ENCODE measurements around the gene ZDHHC6.
"Not testable (repeated sequence)": the region's sequence is repeated elsewhere in the genome, so short reads cannot be mapped to it uniquely, and the experiment has no call there.

The ZDHHC6 gene

GRCh38 chr10:112464074-112464473 is 17.4 kb upstream of the ZDHHC6 start:
- H3K4me2 ChIP-seq (ENCODE audit: low read length); H3K4me3 ChIP-seq (ENCODE audit: low read depth, low read length); H2BK5ac ChIP-seq (ENCODE audit: low read depth, low read length, poor library complexity); H3K9me3 ChIP-seq (ENCODE audit: insufficient read depth, low read depth, low read length); H4K91ac ChIP-seq (ENCODE audit: low read depth, low read length); H3K9ac ChIP-seq (ENCODE audit: low read length); H3K27ac ChIP-seq (ENCODE audit: low read depth, low read length); H3K79me1 ChIP-seq (ENCODE audit: low read length); H2AK5ac ChIP-seq (ENCODE audit: low read length); H3K4ac ChIP-seq (ENCODE audit: low read depth, low read length); H3K23ac ChIP-seq (ENCODE audit: low read length); H4K8ac ChIP-seq (ENCODE audit: low read depth, low read length); H4K12ac ChIP-seq (ENCODE audit: low read depth, low read length); H2BK120ac ChIP-seq (ENCODE audit: insufficient read depth, low read length, poor library complexity); H3K36me3 ChIP-seq (ENCODE audit: control insufficient read depth in 1 of 2, insufficient read depth in 2 of 2, low read length in 2 of 2); H3K18ac ChIP-seq (ENCODE audit: low read length); H3K27me3 ChIP-seq (ENCODE audit: insufficient read depth, low read length); H2AFZ ChIP-seq (ENCODE audit: insufficient read depth, low read length, poor library complexity); H3K14ac ChIP-seq (ENCODE audit: low read length); H3K79me2 ChIP-seq (ENCODE audit: control insufficient read depth, insufficient read depth, low read length, poor library complexity); DNase-seq; H3K4me1 ChIP-seq (ENCODE audit: control insufficient read depth in 1 of 2, insufficient read depth in 2 of 2, low read length in 2 of 2); H2BK12ac ChIP-seq (ENCODE audit: low read length): not testable (repeated sequence)
- no CpG with 5 or more reads among the region's 5 CpGs for WGBS (ENCODE audit: extremely low coverage, insufficient coverage, insufficient read length)

DNA sequence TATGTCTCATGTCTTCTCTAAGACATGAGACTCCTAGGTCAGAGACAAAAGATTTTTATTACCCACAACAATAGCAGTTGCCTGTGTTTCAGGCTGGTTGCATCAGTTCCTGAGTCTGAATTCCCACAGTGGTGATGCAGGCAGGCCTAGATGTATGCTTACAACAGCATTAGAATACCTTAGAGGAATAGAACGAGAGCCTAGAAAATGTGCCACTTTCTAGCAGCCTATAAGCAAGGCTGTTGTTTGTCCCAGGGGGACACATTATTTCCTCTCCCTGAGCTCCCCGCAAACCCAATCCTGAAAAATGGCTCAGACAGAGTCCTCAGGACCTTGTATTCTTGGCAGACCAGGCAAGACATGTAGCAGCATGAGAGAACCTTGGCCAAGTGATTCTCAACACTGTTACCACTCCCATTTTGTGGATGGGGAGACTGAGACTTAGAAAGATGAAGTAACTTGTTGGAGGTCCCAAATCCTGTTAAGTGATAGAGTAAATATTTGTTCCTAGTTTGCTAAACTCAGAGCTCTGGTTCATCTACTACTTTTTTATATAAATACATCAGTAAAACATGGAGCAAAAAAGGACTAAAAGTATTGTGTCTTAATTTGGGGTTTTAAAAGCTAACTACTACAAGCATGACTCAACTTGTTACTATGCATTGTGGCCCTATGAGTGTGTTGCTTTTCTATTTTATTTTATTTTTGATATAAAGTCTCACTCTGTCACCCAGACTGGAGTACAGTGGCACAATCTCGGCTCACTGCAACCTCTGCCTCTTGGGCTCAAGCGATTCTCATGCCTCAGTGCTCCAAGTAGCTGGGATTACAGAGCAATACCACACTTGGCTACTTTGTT is 14.5 kb upstream of the ZDHHC6 start:
- Histone ChIP-seq H3K4ac (ENCODE audit: low read depth, low read length) (no peak overlapping the region), H2BK120ac (ENCODE audit: insufficient read depth, low read length, poor library complexity) (no peak overlapping the region), H3K9ac (ENCODE audit: low read length) (no peak overlapping the region), H3K9me3 (ENCODE audit: insufficient read depth, low read depth, low read length) (no peaks in the 10 kb centered on the region), H3K36me3 (ENCODE audit: control insufficient read depth in 1 of 2, insufficient read depth in 2 of 2, low read length in 2 of 2) (peaks cover 2 to 4% of the 10 kb centered on the region in 2 experiments), H3K23ac (ENCODE audit: low read length) (no peak overlapping the region), H3K79me2 (ENCODE audit: control insufficient read depth, insufficient read depth, low read length, poor library complexity) (no peaks in the 10 kb centered on the region), H3K14ac (ENCODE audit: low read length) (no peak overlapping the region), H2BK12ac (ENCODE audit: low read length) (peak overlapping the region; percentile 49), H3K27ac (ENCODE audit: low read depth, low read length) (no peak overlapping the region), H3K27me3 (ENCODE audit: insufficient read depth, low read length) (no peaks in the 10 kb centered on the region), H3K4me1 (ENCODE audit: control insufficient read depth in 1 of 2, insufficient read depth in 2 of 2, low read length in 2 of 2) (no peaks in the 10 kb centered on the region), H2AFZ (ENCODE audit: insufficient read depth, low read length, poor library complexity) (no peak overlapping the region), H4K12ac (ENCODE audit: low read depth, low read length) (no peak overlapping the region), H3K18ac (ENCODE audit: low read length) (peak overlapping the region; percentile 22), H3K79me1 (ENCODE audit: low read length) (no peaks in the 10 kb centered on the region), H2BK5ac (ENCODE audit: low read depth, low read length, poor library complexity) (no peak overlapping the region), H4K91ac (ENCODE audit: low read depth, low read length) (peak overlapping the region; percentile 47), H3K4me2 (ENCODE audit: low read length) (no peak overlapping the region), H2AK5ac (ENCODE audit: low read length) (no peak overlapping the region), H4K8ac (ENCODE audit: low read depth, low read length) (no peak overlapping the region), H3K4me3 (ENCODE audit: low read depth, low read length) (no peak overlapping the region)
- DNase-seq, result no peak
- WGBS (ENCODE audit: extremely low coverage, insufficient coverage, insufficient read length), result no CpG with 5 or more reads among the region's 4 CpGs

GRCh38 chr10:112460366-112460765 is 13.7 kb upstream of the ZDHHC6 start:
- H4K8ac ChIP-seq (ENCODE audit: low read depth, low read length), result no peak overlapping the region
- no peak overlapping the region for H4K12ac ChIP-seq (ENCODE audit: low read depth, low read length)
- H3K4ac ChIP-seq (ENCODE audit: low read depth, low read length), result no peak overlapping the region
- H3K23ac ChIP-seq (ENCODE audit: low read length), result no peak overlapping the region
- H3K4me2 ChIP-seq (ENCODE audit: low read length), result no peak overlapping the region
- peaks cover 2 to 4% of the 10 kb centered on the region in 2 experiments for H3K36me3 ChIP-seq (ENCODE audit: control insufficient read depth in 1 of 2, insufficient read depth in 2 of 2, low read length in 2 of 2)
- H3K18ac ChIP-seq (ENCODE audit: low read length), result no peak overlapping the region
- no peaks in the 10 kb centered on the region for H3K9me3 ChIP-seq (ENCODE audit: insufficient read depth, low read depth, low read length)
- no peak overlapping the region for H2BK5ac ChIP-seq (ENCODE audit: low read depth, low read length, poor library complexity)
- H3K79me1 ChIP-seq (ENCODE audit: low read length), result no peaks in the 10 kb centered on the region
- WGBS (ENCODE audit: extremely low coverage, insufficient coverage, insufficient read length), result no CpG with 5 or more reads among the region's 2 CpGs
- H3K27ac ChIP-seq (ENCODE audit: low read depth, low read length), result no peak overlapping the region
- no peak overlapping the region for H2AK5ac ChIP-seq (ENCODE audit: low read length)
- no peak overlapping the region for H4K91ac ChIP-seq (ENCODE audit: low read depth, low read length)
- no peak overlapping the region for H3K14ac ChIP-seq (ENCODE audit: low read length)
- no peak for DNase-seq
- no peaks in the 10 kb centered on the region for H3K79me2 ChIP-seq (ENCODE audit: control insufficient read depth, insufficient read depth, low read length, poor library complexity)
- no peak overlapping the region for H2BK120ac ChIP-seq (ENCODE audit: insufficient read depth, low read length, poor library complexity)
- H3K4me1 ChIP-seq (ENCODE audit: control insufficient read depth in 1 of 2, insufficient read depth in 2 of 2, low read length in 2 of 2), result no peaks in the 10 kb centered on the region
- H3K27me3 ChIP-seq (ENCODE audit: insufficient read depth, low read length), result no peaks in the 10 kb centered on the region
- H3K9ac ChIP-seq (ENCODE audit: low read length), result no peak overlapping the region
- H3K4me3 ChIP-seq (ENCODE audit: low read depth, low read length), result no peak overlapping the region
- no peak overlapping the region for H2BK12ac ChIP-seq (ENCODE audit: low read length)
- H2AFZ ChIP-seq (ENCODE audit: insufficient read depth, low read length, poor library complexity), result no peak overlapping the region

DNA sequence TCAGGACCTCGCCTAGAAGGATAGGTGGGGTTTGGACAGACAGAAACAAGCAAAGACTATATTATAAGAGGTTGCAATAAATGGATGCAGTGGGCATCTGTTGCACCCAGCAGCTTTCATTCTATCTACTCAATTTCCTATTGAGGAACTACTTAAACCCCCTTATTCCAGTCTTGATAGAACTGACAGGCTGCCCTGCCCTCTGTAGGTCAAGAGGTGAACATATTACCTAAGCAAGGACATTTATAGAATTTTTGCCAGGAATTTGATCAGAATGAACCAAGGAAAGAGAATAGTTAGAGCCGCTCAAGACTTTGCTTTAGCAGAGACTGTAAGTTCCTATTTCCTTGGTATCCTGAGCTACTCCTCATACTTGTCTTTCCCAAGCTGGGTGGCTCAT is 9.8 kb upstream of the ZDHHC6 start:
- H3K4ac ChIP-seq (ENCODE audit: low read depth, low read length), result no peak overlapping the region
- no peak overlapping the region for H3K27ac ChIP-seq (ENCODE audit: low read depth, low read length)
- H3K27me3 ChIP-seq (ENCODE audit: insufficient read depth, low read length), result no peaks in the 10 kb centered on the region
- no peak overlapping the region for H2BK12ac ChIP-seq (ENCODE audit: low read length)
- H3K4me3 ChIP-seq (ENCODE audit: low read depth, low read length), result no peak overlapping the region
- no peaks in the 10 kb centered on the region for H3K79me1 ChIP-seq (ENCODE audit: low read length)
- H4K8ac ChIP-seq (ENCODE audit: low read depth, low read length), result no peak overlapping the region
- no peak overlapping the region for H4K91ac ChIP-seq (ENCODE audit: low read depth, low read length)
- H3K79me2 ChIP-seq (ENCODE audit: control insufficient read depth, insufficient read depth, low read length, poor library complexity), result no peaks in the 10 kb centered on the region
- H3K36me3 ChIP-seq (ENCODE audit: control insufficient read depth in 1 of 2, insufficient read depth in 2 of 2, low read length in 2 of 2), result peaks cover 2 to 4% of the 10 kb centered on the region in 2 experiments
- no peak overlapping the region for H2BK5ac ChIP-seq (ENCODE audit: low read depth, low read length, poor library complexity)
- no peak for DNase-seq
- no peak overlapping the region for H3K23ac ChIP-seq (ENCODE audit: low read length)
- H3K18ac ChIP-seq (ENCODE audit: low read length), result no peak overlapping the region
- no CpG with 5 or more reads among the region's 2 CpGs for WGBS (ENCODE audit: extremely low coverage, insufficient coverage, insufficient read length)
- H4K12ac ChIP-seq (ENCODE audit: low read depth, low read length), result no peak overlapping the region
- no peak overlapping the region for H2AFZ ChIP-seq (ENCODE audit: insufficient read depth, low read length, poor library complexity)
- H3K9ac ChIP-seq (ENCODE audit: low read length), result no peak overlapping the region
- no peaks in the 10 kb centered on the region for H3K9me3 ChIP-seq (ENCODE audit: insufficient read depth, low read depth, low read length)
- H2BK120ac ChIP-seq (ENCODE audit: insufficient read depth, low read length, poor library complexity), result no peak overlapping the region
- H2AK5ac ChIP-seq (ENCODE audit: low read length), result no peak overlapping the region
- H3K14ac ChIP-seq (ENCODE audit: low read length), result no peak overlapping the region
- no peaks in the 10 kb centered on the region for H3K4me1 ChIP-seq (ENCODE audit: control insufficient read depth in 1 of 2, insufficient read depth in 2 of 2, low read length in 2 of 2)
- no peak overlapping the region for H3K4me2 ChIP-seq (ENCODE audit: low read length)

Measured in trophoblast cell (in vitro differentiated cells and primary cell).